Glutamatergic neuron (in vitro differentiated cells): ENCODE measurements around the gene ZNF513. TPM values are rescaled to one million over a fixed set of nuclear protein-coding genes. Genes with fewer than 3 reads are reported as not detected.
A peak's percentile ranks its signal among the peaks of the same experiment; 100 is the strongest.

Experiments
- DNase-seq: peaks from one replicate; pipeline ENCODE4 v3.0.0; 2022
- H3K27ac Mint-ChIP-seq: one replicate; pipeline ENCODE4 v1.8.0; 2020; ENCODE audit warnings: mild to moderate bottlenecking, mixed read lengths, inconsistent platforms; ENCODE audit not compliant: unreplicated experiment
- H3K27me3 Mint-ChIP-seq: one replicate; pipeline ENCODE4 v1.8.0; 2020; ENCODE audit warnings: mild to moderate bottlenecking, moderate library complexity, mixed read lengths, inconsistent platforms; ENCODE audit not compliant: unreplicated experiment
- H3K36me3 Mint-ChIP-seq: one replicate; pipeline ENCODE4 v1.8.0; 2020; ENCODE audit warnings: mild to moderate bottlenecking, mixed read lengths, inconsistent platforms; ENCODE audit not compliant: unreplicated experiment
- H3K4me1 Mint-ChIP-seq: one replicate; pipeline ENCODE4 v1.8.0; 2020; ENCODE audit warnings: mild to moderate bottlenecking, low read depth, mixed read lengths, inconsistent platforms; ENCODE audit not compliant: unreplicated experiment
- H3K4me3 Mint-ChIP-seq: one replicate; pipeline ENCODE4 v1.8.0; 2020; ENCODE audit warnings: mild to moderate bottlenecking, mixed read lengths, inconsistent platforms; ENCODE audit not compliant: unreplicated experiment
- H3K9me3 Mint-ChIP-seq: one replicate; pipeline ENCODE4 v1.8.0; 2020; ENCODE audit warnings: mild to moderate bottlenecking, moderate library complexity, mixed read lengths, inconsistent platforms; ENCODE audit not compliant: unreplicated experiment
- CTCF ChIP-seq: fragments of 200-600 bp; sonication (generic); IDR thresholded peaks from one replicate; pipeline ENCODE4 v1.5.0; 2021; ENCODE audit not compliant: partially characterized antibody, unreplicated experiment
- total RNA-seq: library from RNA; stranded (reverse); fragmentation: NEBNext Ultra II Directional; extraction: Animal tissue kit (Norgen Biotek cat#: 25700); gene quantifications from one replicate; pipeline ENCODE4 v1.2.1, GENCODE V29; 2021; ENCODE audit not compliant: unreplicated experiment

Gene ZNF513
- total RNA-seq, 1 donor from 2014 or later = 30.2 TPM

- peaks cover 7% of the 10 kb centered on the region for H3K27me3 Mint-ChIP-seq
- no peak for TF ChIP-seq CTCF
- peak within 1 kb of the TSS; percentile 94 for H3K4me3 Mint-ChIP-seq
- no peaks in the 10 kb centered on the region for H3K9me3 Mint-ChIP-seq
- H3K27ac Mint-ChIP-seq = peak within 1 kb of the TSS; percentile 88
- DNase-seq = peak; percentile 98
- peaks cover 4% of the 10 kb centered on the region for H3K36me3 Mint-ChIP-seq
- peaks cover 13% of the 10 kb centered on the region for H3K4me1 Mint-ChIP-seq
These were observed 29.0 kb upstream of the ZNF513 start, which contains the start of gene PPM1G for GRCh38 chr2:27409321-27410073. TSS of gene PPM1G (minus strand) at chr2:27409591. CDS start at chr2:27409422, 169 bp downstream.

- DNase-seq = peak; percentile 54
- H3K36me3 Mint-ChIP-seq = peaks cover 4% of the 10 kb centered on the region
- peaks cover 7% of the 10 kb centered on the region for H3K27me3 Mint-ChIP-seq
- peak overlapping the region; percentile 94 for H3K4me3 Mint-ChIP-seq
- H3K4me1 Mint-ChIP-seq = peaks cover 13% of the 10 kb centered on the region
- no peaks in the 10 kb centered on the region for H3K9me3 Mint-ChIP-seq
- TF ChIP-seq CTCF = no peak
- H3K27ac Mint-ChIP-seq = peak overlapping the region; percentile 22
These were observed 28.2 kb upstream of the ZNF513 start for GRCh38 chr2:27408601-27409320.

GRCh38 chr2:27407798-27408491, 27.4 kb upstream of the ZNF513 start:
- Mint-ChIP-seq H3K4me3 (peak overlapping the region; percentile 94), H3K27ac (peak overlapping the region; percentile 22), H3K36me3 (peaks cover 4% of the 10 kb centered on the region), H3K9me3 (no peaks in the 10 kb centered on the region), H3K27me3 (peaks cover 7% of the 10 kb centered on the region), H3K4me1 (peaks cover 13% of the 10 kb centered on the region)
- peak; percentile 83 for TF ChIP-seq CTCF
- DNase-seq = no peak

GRCh38 chr2:27400348-27401135, 20.0 kb upstream of the ZNF513 start:
- Mint-ChIP-seq H3K4me1 (peaks cover 3% of the 10 kb centered on the region), H3K27ac (peak overlapping the region; percentile 35)

More at GRCh38 chr2:27400348-27401135, 20.0 kb upstream of the ZNF513 start:
- DNase-seq = no peak
- Mint-ChIP-seq H3K36me3 (no peaks in the 10 kb centered on the region), H3K27me3 (no peaks in the 10 kb centered on the region), H3K9me3 (no peaks in the 10 kb centered on the region), H3K4me3 (no peak overlapping the region)
- TF ChIP-seq CTCF = no peak
